NB4 (cell line): Measurements from ENCODE around the gene ZNF629.

Source experiments
- CTCF ChIP-seq: IDR thresholded peaks from one replicate; pipeline ENCODE4 v1.5.1; 2012; ENCODE audit warnings: low read depth, low read length
- MAX ChIP-seq: IDR thresholded peaks from 2 replicates; pipeline ENCODE4 v1.6.1; 2011; ENCODE audit warnings: low read depth, low read length
- MYC ChIP-seq: IDR thresholded peaks from 2 replicates; pipeline ENCODE4 v1.6.1; 2011; ENCODE audit warnings: low read depth, low read length
- POLR2A ChIP-seq: IDR thresholded peaks from 2 replicates; pipeline ENCODE4 v1.6.1; 2011; ENCODE audit warnings: mild to moderate bottlenecking; ENCODE audit not compliant: insufficient read length; ENCODE audit errors: extremely low read depth

- TF ChIP-seq CTCF = no peak
- TF ChIP-seq MYC = no peak
- TF ChIP-seq POLR2A = no peak
- TF ChIP-seq MAX = no peak
Measured at GRCh38 chr16:30750876-30751465, 36.0 kb downstream of the ZNF629 start.
